ENCODE results near the gene RGS9. TPM values are rescaled to one million over a fixed set of nuclear protein-coding genes. Genes with fewer than 3 reads are reported as not detected.
"Not testable (repeated sequence)": the region's sequence is repeated elsewhere in the genome, so short reads cannot be mapped to it uniquely, and the experiment has no call there.

Gene RGS9
- total and polyA plus RNA-seq, 10 donors, result 5.5 to 9.6 (median 7.4) TPM

GRCh38 chr17:65115839-65116238 is 21.3 kb upstream of the RGS9 start:
- intact Hi-C loops (cut with DNase I; ENCODE audit: low total_unique reads), result loop anchor here (10.0 kb wide), 1 partner anchor 51 kb away; no protein-coding TSS in a partner anchor
- TF ChIP-seq CTCF (IDR thresholded peaks at IDR 0.05 in 8 of 11, conservative IDR thresholded peaks at IDR 0.05 in 3 of 11), result no peak
- no peak for TF ChIP-seq POLR2AphosphoS5 (IDR thresholded peaks at IDR 0.05)
- no peak for TF ChIP-seq POLR2A (IDR thresholded peaks at IDR 0.05)
- no peaks in the 10 kb centered on the region for H3K27me3 ChIP-seq (replicated peaks in 1 of 7)
- no peak overlapping the region for H3K27ac ChIP-seq
- DNase-seq, result no peak
- no peaks in the 10 kb centered on the region for H3K36me3 ChIP-seq
- H3K4me1 ChIP-seq, result no peaks in the 10 kb centered on the region
- 20 to 32% (median 27%) methylated on average over 3 of the region's 3 CpGs for WGBS, 5 donors
- H3K9me3 ChIP-seq, result no peaks in the 10 kb centered on the region
- no peak overlapping the region for H3K4me3 ChIP-seq

- intact Hi-C loops (cut with DNase I; ENCODE audit: low total_unique reads), result loop anchor here (10.0 kb wide), 1 partner anchor 52 kb away; no protein-coding TSS in a partner anchor
- not testable (repeated sequence) for DNase-seq; H3K4me1 ChIP-seq; H3K4me3 ChIP-seq; H3K9me3 ChIP-seq; H3K36me3 ChIP-seq; H3K27ac ChIP-seq; H3K27me3 ChIP-seq (replicated peaks in 1 of 7)
- 26 to 75% (median 38%) methylated on average over 5 of the region's 5 CpGs for WGBS, 5 donors
Observed at GRCh38 chr17:65116515-65116914, 20.7 kb upstream of the RGS9 start.

GRCh38 chr17:65117384-65118035 is 19.7 kb upstream of the RGS9 start:
- Histone ChIP-seq H3K4me3 (no peak overlapping the region), H3K27ac (no peak overlapping the region), H3K27me3 (replicated peaks in 1 of 7) (no peaks in the 10 kb centered on the region), H3K36me3 (no peaks in the 10 kb centered on the region), H3K9me3 (no peaks in the 10 kb centered on the region), H3K4me1 (peaks cover 0 to 8% (median 7%) of the 10 kb centered on the region in 6 donors)
- intact Hi-C loops (cut with DNase I; ENCODE audit: low total_unique reads), result loop anchor here (10.0 kb wide), 1 partner anchor 53 kb away; no protein-coding TSS in a partner anchor
- no peak for DNase-seq
- WGBS, 5 donors, result 81 to 90% (median 87%) methylated on average over 4 of the region's 4 CpGs
- TF ChIP-seq CTCF (IDR thresholded peaks at IDR 0.05 in 8 of 11, conservative IDR thresholded peaks at IDR 0.05 in 3 of 11) (no peak), POLR2A (IDR thresholded peaks at IDR 0.05) (no peak), POLR2AphosphoS5 (IDR thresholded peaks at IDR 0.05) (no peak)

GRCh38 chr17:65121368-65121767 is 15.8 kb upstream of the RGS9 start:
- Histone ChIP-seq H3K27me3 (replicated peaks in 1 of 7) (no peaks in the 10 kb centered on the region), H3K27ac (no peak overlapping the region), H3K4me3 (no peak overlapping the region), H3K4me1 (peaks cover 0 to 21% (median 15%) of the 10 kb centered on the region in 6 donors), H3K9me3 (no peaks in the 10 kb centered on the region), H3K36me3 (no peaks in the 10 kb centered on the region)
- DNase-seq, result no peak
- WGBS, 5 donors, result 31 to 52% (median 43%) methylated on average over 6 of the region's 6 CpGs
- intact Hi-C loops (cut with DNase I; ENCODE audit: low total_unique reads), result no loop called here
- TF ChIP-seq CTCF (IDR thresholded peaks at IDR 0.05 in 8 of 11, conservative IDR thresholded peaks at IDR 0.05 in 3 of 11), result no peak
- no peak for TF ChIP-seq POLR2AphosphoS5 (IDR thresholded peaks at IDR 0.05)
- TF ChIP-seq POLR2A (IDR thresholded peaks at IDR 0.05), result no peak

Measured in spleen (tissue), 11 donors.